ENCODE measurements around the gene RUVBL2.
A peak's percentile ranks its signal among the peaks of the same experiment; 100 is the strongest.

The RUVBL2 gene

GRCh38 chr19:48965040-48965805 is 28.5 kb upstream of the RUVBL2 start, which contains the start of gene FTL:
Gene FTL (plus strand): TSS chr19:48965309. CDS start chr19:48965508, 199 bp downstream.
- Histone ChIP-seq H3K27me3 (ENCODE audit: insufficient read depth, poor library complexity, severe bottlenecking) (no peaks in the 10 kb centered on the region), H3K27ac (replicated peaks) (peak within 1 kb of the TSS; percentile 93), H3K4me3 (replicated peaks; ENCODE audit: insufficient read depth, low read length) (peak within 1 kb of the TSS; percentile 75)
- TF ChIP-seq GABPA (IDR thresholded peaks at IDR 0.05; ENCODE audit: low read depth), result no peak
- TF ChIP-seq, protein P1, sequence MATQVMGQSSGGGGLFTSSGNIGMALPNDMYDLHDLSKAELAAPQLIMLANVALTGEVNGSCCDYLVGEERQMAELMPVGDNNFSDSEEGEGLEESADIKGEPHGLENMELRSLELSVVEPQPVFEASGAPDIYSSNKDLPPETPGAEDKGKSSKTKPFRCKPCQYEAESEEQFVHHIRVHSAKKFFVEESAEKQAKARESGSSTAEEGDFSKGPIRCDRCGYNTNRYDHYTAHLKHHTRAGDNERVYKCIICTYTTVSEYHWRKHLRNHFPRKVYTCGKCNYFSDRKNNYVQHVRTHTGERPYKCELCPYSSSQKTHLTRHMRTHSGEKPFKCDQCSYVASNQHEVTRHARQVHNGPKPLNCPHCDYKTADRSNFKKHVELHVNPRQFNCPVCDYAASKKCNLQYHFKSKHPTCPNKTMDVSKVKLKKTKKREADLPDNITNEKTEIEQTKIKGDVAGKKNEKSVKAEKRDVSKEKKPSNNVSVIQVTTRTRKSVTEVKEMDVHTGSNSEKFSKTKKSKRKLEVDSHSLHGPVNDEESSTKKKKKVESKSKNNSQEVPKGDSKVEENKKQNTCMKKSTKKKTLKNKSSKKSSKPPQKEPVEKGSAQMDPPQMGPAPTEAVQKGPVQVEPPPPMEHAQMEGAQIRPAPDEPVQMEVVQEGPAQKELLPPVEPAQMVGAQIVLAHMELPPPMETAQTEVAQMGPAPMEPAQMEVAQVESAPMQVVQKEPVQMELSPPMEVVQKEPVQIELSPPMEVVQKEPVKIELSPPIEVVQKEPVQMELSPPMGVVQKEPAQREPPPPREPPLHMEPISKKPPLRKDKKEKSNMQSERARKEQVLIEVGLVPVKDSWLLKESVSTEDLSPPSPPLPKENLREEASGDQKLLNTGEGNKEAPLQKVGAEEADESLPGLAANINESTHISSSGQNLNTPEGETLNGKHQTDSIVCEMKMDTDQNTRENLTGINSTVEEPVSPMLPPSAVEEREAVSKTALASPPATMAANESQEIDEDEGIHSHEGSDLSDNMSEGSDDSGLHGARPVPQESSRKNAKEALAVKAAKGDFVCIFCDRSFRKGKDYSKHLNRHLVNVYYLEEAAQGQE (IDR thresholded peaks at IDR 0.05; ENCODE audit: insufficient replicate concordance, low read depth), result peak; percentile 79
- TF ChIP-seq, protein P2, sequence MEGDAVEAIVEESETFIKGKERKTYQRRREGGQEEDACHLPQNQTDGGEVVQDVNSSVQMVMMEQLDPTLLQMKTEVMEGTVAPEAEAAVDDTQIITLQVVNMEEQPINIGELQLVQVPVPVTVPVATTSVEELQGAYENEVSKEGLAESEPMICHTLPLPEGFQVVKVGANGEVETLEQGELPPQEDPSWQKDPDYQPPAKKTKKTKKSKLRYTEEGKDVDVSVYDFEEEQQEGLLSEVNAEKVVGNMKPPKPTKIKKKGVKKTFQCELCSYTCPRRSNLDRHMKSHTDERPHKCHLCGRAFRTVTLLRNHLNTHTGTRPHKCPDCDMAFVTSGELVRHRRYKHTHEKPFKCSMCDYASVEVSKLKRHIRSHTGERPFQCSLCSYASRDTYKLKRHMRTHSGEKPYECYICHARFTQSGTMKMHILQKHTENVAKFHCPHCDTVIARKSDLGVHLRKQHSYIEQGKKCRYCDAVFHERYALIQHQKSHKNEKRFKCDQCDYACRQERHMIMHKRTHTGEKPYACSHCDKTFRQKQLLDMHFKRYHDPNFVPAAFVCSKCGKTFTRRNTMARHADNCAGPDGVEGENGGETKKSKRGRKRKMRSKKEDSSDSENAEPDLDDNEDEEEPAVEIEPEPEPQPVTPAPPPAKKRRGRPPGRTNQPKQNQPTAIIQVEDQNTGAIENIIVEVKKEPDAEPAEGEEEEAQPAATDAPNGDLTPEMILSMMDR (IDR thresholded peaks at IDR 0.05; ENCODE audit: insufficient read depth, low read length), result no peak
- peak; percentile 35; the same call in 1 of the 2 replicates for TF ChIP-seq SPI1 (IDR thresholded peaks at IDR 0.05; ENCODE audit: borderline replicate concordance, low read depth)
- TF ChIP-seq POLR2AphosphoS5 (IDR thresholded peaks at IDR 0.05; ENCODE audit: low read depth), result peak; percentile 100
- peak; percentile 95 to 99 for DNase-seq (ENCODE audit: low read depth in 1 of 2, low spot score in 1 of 2)

DNA sequence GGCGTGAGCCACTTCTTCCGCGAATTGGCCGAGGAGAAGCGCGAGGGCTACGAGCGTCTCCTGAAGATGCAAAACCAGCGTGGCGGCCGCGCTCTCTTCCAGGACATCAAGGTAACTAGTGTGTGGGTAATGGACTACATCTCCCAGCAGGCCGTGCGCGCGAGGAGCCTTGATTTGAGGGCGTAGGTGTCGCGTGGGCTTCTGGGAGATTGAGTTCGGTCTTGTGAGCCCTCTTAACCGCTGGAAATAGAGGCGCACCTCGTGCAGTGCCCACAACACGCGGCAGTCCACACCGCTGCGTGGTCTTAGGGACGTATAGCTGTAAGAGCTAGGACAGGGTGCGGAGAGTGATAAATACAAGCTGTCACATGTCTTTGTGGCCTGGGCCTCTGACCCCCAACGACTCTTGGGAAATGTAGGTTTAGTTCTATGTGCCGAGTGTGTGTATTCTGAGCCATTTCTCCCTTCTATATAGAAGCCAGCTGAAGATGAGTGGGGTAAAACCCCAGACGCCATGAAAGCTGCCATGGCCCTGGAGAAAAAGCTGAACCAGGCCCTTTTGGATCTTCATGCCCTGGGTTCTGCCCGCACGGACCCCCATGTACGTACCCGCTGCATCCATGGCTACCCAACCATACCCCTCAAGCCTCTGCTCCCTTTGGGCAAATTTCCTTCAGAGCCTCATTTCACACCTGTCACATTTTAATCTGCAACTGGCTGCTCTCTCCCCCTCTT is 27.7 kb upstream of the RUVBL2 start:
- Histone ChIP-seq H3K27ac (replicated peaks) (peak overlapping the region; percentile 91), H3K27me3 (ENCODE audit: insufficient read depth, poor library complexity, severe bottlenecking) (no peaks in the 10 kb centered on the region), H3K4me3 (replicated peaks; ENCODE audit: insufficient read depth, low read length) (peak overlapping the region; percentile 75)
- DNase-seq (ENCODE audit: low read depth in 1 of 2, low spot score in 1 of 2), result peak; percentile 73 to 92
- TF ChIP-seq, protein P1 (IDR thresholded peaks at IDR 0.05; ENCODE audit: insufficient replicate concordance, low read depth), result no peak
- no peak for TF ChIP-seq GABPA (IDR thresholded peaks at IDR 0.05; ENCODE audit: low read depth)
- TF ChIP-seq, protein P2 (IDR thresholded peaks at IDR 0.05; ENCODE audit: insufficient read depth, low read length), result no peak
- no peak for TF ChIP-seq SPI1 (IDR thresholded peaks at IDR 0.05; ENCODE audit: borderline replicate concordance, low read depth)
- TF ChIP-seq POLR2AphosphoS5 (IDR thresholded peaks at IDR 0.05; ENCODE audit: low read depth), result peak; percentile 35; the same call in 1 of the 2 replicates

DNA sequence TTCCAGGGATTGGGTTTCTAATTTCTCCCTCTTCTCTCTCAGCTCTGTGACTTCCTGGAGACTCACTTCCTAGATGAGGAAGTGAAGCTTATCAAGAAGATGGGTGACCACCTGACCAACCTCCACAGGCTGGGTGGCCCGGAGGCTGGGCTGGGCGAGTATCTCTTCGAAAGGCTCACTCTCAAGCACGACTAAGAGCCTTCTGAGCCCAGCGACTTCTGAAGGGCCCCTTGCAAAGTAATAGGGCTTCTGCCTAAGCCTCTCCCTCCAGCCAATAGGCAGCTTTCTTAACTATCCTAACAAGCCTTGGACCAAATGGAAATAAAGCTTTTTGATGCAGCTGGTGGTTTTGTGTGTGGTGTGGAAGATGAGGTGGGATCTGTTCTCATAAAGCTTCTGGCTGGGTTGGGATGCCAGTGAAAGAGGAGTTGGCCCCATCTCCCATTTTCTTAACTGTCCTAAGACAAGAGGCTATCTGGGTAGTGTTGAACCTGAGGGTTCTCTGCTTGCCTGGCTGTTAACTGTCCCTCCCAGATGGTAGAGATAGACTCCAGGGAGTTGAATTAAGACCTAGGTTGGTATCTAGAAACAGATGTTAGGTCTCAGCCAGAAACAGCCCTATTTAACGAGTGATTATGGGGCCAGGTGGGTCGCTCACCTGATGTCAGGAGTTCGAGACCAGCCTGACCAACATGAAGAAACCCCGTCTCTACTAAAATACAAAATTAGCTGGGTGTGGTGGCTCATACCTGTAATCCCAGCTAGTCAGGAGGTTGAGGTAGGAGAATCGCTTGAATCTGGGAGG is 26.9 kb upstream of the RUVBL2 start:
- Histone ChIP-seq H3K27me3 (ENCODE audit: insufficient read depth, poor library complexity, severe bottlenecking) (no peaks in the 10 kb centered on the region), H3K27ac (replicated peaks) (peak overlapping the region; percentile 91), H3K4me3 (replicated peaks; ENCODE audit: insufficient read depth, low read length) (peak overlapping the region; percentile 75)
- TF ChIP-seq SPI1 (IDR thresholded peaks at IDR 0.05; ENCODE audit: borderline replicate concordance, low read depth) (peak; percentile 83; the same call in 1 of the 2 replicates), POLR2AphosphoS5 (IDR thresholded peaks at IDR 0.05; ENCODE audit: low read depth) (peak; percentile 6), GABPA (IDR thresholded peaks at IDR 0.05; ENCODE audit: low read depth) (no peak)
- TF ChIP-seq, protein P1 (IDR thresholded peaks at IDR 0.05; ENCODE audit: insufficient replicate concordance, low read depth), result no peak
- TF ChIP-seq, protein P2 (IDR thresholded peaks at IDR 0.05; ENCODE audit: insufficient read depth, low read length), result no peak
- DNase-seq (ENCODE audit: low read depth in 1 of 2, low spot score in 1 of 2), result peak in 1 of 2 experiments; percentile 64
